Measurements from ENCODE around the gene AFF1.
"Not testable (repeated sequence)": the region's sequence is repeated elsewhere in the genome, so short reads cannot be mapped to it uniquely, and the experiment has no call there.

The AFF1 gene

DNA sequence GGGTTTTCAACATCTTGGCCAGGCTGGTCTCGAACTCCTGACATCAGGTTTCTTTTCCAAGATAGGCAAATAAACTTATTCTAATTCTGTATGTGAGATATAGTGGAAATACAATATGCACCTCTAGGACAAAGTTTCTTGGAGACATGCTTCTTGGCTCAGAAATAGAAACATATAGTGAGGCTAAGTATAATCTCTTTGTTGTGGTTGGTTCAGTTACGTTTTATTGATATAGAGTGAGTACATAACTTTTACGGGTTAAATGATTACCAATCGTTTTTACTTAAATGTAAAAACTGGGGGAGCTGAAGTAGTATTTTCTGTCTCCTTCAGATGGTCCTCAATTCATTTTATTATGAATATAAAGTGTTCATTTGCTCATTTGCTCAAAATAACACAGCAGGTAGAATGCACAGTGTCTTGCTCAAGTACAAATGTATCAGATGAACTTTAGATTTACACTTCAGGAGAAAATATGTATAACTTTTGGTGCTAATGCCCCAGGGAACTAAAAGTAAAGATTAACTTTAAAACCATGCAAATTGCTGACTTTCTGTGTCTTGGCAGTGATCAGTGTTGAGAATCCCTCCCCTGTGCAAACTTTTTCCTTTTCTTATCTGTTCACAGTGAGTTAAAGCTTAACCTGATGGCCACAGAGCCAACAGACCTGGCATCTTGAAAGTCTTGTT is 77.6 kb downstream of the AFF1 start:
- DNase-seq, result no peak

DNA sequence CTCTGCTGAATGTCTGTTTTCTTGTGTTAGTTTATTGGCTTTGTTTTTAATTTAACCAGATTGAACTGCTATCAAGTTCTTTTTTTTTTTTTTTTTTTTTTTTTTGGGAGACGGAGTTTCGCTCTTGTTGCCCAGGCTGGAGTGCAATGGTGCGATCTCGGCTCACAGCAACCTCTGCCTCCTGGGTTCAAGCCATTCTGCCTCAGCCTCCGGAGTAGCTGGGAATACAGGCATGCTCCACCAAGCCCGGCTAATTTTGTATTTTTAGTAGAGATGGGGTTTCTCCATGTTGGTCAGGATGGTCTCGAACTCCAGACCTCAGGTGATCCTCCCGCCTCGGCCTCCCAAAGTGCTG is 78.1 kb downstream of the AFF1 start:
- not testable (repeated sequence) for DNase-seq

GRCh38 chr4:87014284-87014782 is 79.5 kb downstream of the AFF1 start:
- DNase-seq, result no peak

GRCh38 chr4:87015416-87015815 is 80.6 kb downstream of the AFF1 start:
- no peak for DNase-seq

DNA sequence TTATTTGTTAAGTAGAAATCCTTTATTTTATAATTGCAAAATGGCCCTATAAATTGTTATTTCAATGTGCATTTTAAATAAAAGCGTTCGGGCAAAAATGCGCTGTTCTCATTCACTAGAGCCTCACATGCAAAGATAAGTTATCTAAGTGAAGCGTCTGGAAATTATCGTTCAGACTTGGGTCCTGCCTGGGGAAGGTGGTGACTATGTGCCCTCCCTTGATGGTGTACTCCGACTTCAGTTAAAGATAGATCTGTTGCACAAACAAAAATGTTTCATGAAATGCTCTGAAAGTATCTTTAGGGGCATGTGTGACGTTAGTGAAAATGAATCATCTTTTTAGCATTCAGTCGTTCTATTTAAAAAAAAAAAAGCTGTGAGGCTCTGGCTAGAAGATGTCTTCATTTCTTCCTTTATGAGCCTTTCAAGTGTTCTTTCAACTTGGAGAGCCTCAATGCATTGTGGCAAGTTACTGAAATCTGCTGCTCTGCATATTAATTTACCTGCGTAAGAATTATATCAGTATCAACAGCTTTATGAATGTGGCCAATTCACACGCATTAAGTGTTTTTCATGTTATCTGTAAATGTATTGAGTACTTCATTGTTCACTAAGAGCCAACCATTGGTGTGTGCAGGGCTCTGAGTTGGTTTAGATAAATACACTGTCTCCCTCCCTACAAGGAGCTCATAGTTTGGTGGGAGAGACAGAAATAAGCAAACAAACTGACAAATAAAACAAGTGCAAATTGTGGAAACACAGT is 83.0 kb downstream of the AFF1 start:
- DNase-seq, result no peak

GRCh38 chr4:87018753-87019152 is 83.9 kb downstream of the AFF1 start:
- DNase-seq, result no peak

GRCh38 chr4:87019246-87019791 is 84.5 kb downstream of the AFF1 start:
- no peak for DNase-seq

- DNase-seq, result no peak
Measured at GRCh38 chr4:87019898-87020297, 85.1 kb downstream of the AFF1 start.

GRCh38 chr4:87024201-87024600 is 89.4 kb downstream of the AFF1 start:
- no peak for DNase-seq

- DNase-seq, result no peak
Measured at GRCh38 chr4:87025023-87025613, 90.3 kb downstream of the AFF1 start.

GRCh38 chr4:87025614-87026041 is 90.8 kb downstream of the AFF1 start:
- DNase-seq, result no peak

DNA sequence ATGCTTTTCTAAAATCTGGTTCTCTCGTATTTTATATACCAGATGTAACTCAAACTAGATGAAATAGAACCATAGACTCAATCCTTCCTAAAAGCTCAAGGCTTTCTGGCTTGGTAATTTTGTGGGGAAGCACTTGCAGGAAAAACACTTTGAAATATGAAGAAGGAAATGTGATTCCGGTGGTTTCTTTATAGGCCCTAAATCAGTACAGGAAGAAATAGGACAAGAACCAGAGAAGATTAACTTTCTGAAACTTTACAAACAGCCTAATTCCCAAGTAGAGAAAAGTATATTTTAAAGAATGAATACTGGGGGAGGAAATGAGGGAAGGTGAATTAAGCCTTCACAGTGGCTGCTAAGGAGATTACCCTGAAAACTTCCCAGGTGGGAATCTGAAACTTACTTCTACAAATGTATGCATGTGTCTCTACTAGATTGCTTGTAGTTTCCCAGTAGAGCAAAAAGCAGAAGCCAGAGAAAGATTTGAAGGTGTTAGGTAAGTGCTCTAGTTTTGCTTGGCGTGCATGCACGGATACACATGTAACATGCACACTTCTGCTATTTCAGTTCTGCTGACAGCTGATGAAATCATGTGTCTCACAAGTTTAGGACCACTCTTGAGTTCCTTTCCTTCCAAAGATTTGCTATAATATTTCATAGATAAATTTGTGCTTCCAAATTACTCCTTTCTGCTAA is 92.1 kb downstream of the AFF1 start:
- no peak for DNase-seq

GRCh38 chr4:87029356-87029755 is 94.5 kb downstream of the AFF1 start:
- DNase-seq, result no peak

- no peak for DNase-seq
Measured at GRCh38 chr4:87030124-87030523, 95.3 kb downstream of the AFF1 start.

- no peak for DNase-seq
Measured at GRCh38 chr4:87030755-87031441, 96.1 kb downstream of the AFF1 start.

- DNase-seq, result no peak
Measured at GRCh38 chr4:87031920-87032319, 97.1 kb downstream of the AFF1 start.

DNA sequence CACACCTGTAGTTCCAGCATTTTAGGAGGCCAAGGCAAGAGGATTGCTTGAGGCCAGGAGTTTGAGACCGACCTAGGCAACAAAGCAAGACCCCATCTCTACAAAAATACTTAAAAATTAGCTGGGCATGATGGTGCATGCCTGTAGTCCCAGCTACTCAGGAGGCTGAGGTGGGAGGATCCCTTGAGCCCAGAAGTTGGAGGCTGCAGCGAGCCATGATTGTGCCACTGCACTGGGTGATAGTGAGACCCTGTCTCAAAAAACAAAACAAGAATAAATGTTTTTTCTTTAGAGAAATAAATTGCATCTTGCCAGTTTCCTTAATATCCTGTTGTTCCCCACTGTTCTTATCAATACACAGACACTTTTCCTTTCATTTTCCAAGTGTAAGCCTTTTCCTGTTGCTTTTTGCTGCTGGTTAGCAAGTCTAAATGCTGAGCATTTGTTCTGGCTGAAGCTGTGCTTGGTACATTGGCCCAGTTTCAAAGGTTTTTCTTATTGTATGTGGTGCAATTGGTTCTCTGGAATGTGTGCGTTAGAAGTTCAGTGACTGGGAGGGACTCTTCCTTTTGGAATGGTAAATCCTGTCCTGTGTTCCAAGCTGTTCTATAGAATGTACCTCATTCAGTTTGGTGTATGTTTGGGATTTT is 98.2 kb downstream of the AFF1 start:
- DNase-seq, result no peak

DNA sequence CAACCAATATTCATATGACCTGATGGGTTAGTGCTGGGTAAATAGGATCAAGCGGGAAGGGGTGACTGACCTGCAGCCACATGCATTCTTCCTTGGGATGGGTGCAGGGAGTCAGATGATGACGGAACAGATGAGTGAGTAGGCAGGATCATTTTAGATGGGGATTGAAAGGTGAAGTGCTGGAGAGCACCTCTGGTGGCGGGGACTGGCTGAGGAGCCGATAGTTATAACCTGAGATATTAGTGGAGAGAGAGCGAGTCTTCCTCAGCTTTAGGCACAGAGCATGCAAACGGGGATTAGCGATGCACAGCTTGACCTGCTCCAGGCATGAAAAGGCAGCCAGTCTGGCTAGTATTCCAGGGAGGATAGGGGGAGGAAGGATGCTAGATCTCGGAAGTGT is 99.1 kb downstream of the AFF1 start:
- no peak for DNase-seq

- DNase-seq, result no peak
Measured at GRCh38 chr4:87034527-87034926, 99.7 kb downstream of the AFF1 start.

- no peak for DNase-seq
Measured at GRCh38 chr4:87035881-87036509, 101.2 kb downstream of the AFF1 start.

DNA sequence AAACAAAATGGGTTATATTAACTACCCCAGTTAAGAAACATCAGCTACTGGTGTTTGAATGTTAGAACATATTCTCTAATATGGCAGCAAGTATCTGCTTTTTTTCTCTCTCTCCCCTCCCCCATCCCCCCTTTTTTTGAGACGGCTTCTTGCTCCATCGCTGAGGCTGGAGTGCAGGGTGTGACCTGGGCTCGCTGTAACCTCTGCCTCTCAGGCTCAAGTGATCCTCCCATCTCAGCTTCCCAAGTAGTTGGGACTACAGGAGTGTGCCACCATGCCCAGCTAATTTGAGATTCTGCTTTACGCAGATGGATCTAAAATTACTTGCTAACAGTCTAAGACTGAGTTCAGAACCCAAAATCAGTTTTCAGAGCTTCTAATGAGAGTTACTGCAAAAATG is 101.9 kb downstream of the AFF1 start:
- DNase-seq, result no peak
